GM12873 (cell line): ENCODE data around the gene TMEM131.

ENCODE experiments used
- TF ChIP-seq, protein P1 (sequence below): IDR thresholded peaks from 2 replicates; pipeline ENCODE4 v1.5.1; 2012; ENCODE audit warnings: low read depth, mild to moderate bottlenecking, moderate library complexity, low read length, control low read depth; ENCODE audit not compliant: insufficient read depth; ENCODE audit errors: missing control alignments

TMEM131 gene

GRCh38 chr2:97715951-97716694 lies 279.6 kb downstream of the TMEM131 start:
- TF ChIP-seq, protein P1, sequence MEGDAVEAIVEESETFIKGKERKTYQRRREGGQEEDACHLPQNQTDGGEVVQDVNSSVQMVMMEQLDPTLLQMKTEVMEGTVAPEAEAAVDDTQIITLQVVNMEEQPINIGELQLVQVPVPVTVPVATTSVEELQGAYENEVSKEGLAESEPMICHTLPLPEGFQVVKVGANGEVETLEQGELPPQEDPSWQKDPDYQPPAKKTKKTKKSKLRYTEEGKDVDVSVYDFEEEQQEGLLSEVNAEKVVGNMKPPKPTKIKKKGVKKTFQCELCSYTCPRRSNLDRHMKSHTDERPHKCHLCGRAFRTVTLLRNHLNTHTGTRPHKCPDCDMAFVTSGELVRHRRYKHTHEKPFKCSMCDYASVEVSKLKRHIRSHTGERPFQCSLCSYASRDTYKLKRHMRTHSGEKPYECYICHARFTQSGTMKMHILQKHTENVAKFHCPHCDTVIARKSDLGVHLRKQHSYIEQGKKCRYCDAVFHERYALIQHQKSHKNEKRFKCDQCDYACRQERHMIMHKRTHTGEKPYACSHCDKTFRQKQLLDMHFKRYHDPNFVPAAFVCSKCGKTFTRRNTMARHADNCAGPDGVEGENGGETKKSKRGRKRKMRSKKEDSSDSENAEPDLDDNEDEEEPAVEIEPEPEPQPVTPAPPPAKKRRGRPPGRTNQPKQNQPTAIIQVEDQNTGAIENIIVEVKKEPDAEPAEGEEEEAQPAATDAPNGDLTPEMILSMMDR = no peak

- TF ChIP-seq, protein P1 = no peak
Measured at GRCh38 chr2:97714950-97715652, 280.6 kb downstream of the TMEM131 start.

DNA sequence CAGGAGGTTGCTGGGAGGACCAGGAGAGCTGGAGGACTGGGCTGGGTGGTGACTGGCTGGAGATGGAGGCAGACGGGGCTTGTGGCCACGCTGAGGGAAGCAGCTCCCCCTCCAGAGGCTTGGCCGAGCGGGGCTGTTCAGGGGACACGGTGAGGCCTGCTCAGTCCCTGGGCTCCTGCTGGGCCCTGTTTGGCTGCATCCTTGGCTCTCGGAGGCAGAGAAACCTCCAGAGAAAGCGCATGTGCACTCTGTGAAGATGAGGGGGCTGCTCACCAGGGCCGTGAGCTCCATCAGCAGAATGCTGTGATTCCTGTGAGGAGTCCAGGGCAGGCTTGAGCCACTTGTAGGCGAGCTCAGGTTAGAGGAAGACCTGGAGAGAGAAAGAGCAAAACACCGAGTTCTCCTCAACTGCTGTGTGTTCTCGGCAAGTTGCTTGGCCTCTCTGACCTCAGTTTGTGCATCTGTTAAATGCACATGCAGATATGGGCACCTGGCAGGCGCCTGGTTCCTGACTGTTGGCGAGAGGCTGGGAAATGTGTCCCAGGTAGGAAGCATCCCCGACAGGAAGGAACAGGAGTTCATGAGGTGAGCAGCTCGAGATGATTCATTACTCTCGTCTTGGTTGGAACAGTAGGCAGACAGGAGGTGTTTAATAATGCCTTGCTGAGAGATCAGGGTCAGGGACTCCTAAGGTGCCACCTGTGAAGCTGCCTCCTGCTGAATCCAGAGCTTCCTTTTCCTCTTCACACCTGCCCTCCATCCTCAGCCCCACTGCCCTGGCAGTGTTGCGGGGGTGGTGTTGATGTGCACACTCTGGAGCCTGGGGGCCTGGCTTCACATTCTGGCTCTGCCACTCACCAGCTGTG lies 281.4 kb downstream of the TMEM131 start:
- TF ChIP-seq, protein P1 = no peak

DNA sequence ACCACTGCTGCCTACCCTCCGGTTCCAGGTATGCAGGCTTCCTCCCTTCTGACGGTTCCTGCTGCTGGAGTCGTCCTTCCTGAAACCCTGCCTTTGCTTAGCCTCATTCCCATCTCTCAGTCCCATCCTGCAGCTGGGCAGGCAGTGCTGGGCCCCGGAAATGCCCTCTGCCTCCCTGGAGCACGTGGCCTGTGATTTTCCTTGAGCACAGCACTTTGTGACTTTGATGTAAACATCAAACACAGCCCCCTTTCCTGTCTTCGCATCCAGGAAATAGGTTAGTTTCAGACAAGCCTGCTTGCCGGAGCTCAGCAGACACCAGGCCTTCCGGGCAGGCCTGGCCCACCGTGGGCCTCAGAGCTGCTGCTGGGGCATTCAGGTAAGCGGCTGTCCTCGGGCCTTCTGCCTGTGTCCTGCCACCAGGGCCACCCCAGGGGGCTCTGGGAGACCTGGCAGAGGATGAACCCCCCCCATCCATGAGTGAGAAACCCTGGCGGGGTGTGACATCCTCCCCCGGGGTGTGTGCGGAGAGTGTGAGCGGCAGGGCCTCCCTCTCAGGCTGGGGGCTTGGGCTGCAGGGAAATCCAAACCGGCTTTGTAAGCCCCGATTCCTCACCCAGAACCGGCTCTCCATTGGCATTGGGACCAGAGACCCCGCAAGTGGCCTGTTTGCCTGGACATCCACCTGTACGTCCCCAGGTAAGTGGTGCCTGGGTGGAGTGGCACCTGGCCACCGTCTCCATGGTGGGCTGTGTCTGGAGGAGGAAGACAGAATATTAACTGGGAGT lies 282.3 kb downstream of the TMEM131 start, which contains the start of gene ZAP70:
Gene ZAP70, plus strand, starts transcription at position 281 of the 788 bp plus-strand sequence. CDS start 10,461 bp downstream, outside the sequence.
- TF ChIP-seq, protein P1 = no peak

- TF ChIP-seq, protein P1 = no peak
Measured at GRCh38 chr2:97712693-97713295, 283.0 kb downstream of the TMEM131 start.

GRCh38 chr2:97711394-97711711 lies 284.4 kb downstream of the TMEM131 start:
- TF ChIP-seq, protein P1 = no peak
